H9 (cell line): Measurements from ENCODE around the gene TMC6. TPM values are rescaled to one million over a fixed set of nuclear protein-coding genes. Genes with fewer than 3 reads are reported as not detected.

Experiments
- DNase-seq: peaks from one replicate; pipeline ENCODE4 v3.0.0-alpha.2; 2017
- H2AFZ ChIP-seq: one replicate; pipeline ENCODE4 v1.6.1; 2013; ENCODE audit warnings: mild to moderate bottlenecking, low read length, control low read depth, moderate library complexity
- H2AK5ac ChIP-seq: 2 replicates; pipeline ENCODE4 v1.6.1; 2013; ENCODE audit warnings: low read length, control low read depth, mixed read lengths; ENCODE audit not compliant: insufficient read length
- H2BK120ac ChIP-seq: one replicate; pipeline ENCODE4 v1.6.1; 2013; ENCODE audit warnings: low read depth, mild to moderate bottlenecking, low read length, control low read depth, inconsistent platforms; ENCODE audit not compliant: poor library complexity, severe bottlenecking
- H2BK12ac ChIP-seq: 2 replicates; pipeline ENCODE4 v1.6.1; 2013; ENCODE audit warnings: low read length, control low read depth, mixed read lengths, low read depth; ENCODE audit not compliant: insufficient read length
- H2BK15ac ChIP-seq: 2 replicates; pipeline ENCODE4 v1.6.1; 2013; ENCODE audit warnings: low read depth, low read length, control low read depth
- H2BK20ac ChIP-seq: one replicate; pipeline ENCODE4 v1.6.1; 2013; ENCODE audit warnings: low read depth, mild to moderate bottlenecking, low read length, control low read depth, inconsistent platforms; ENCODE audit not compliant: poor library complexity, severe bottlenecking
- H2BK5ac ChIP-seq: 2 replicates; pipeline ENCODE4 v1.6.1; 2013; ENCODE audit warnings: low read length, control low read depth, mixed read lengths; ENCODE audit not compliant: insufficient read length
- H3K14ac ChIP-seq: 2 replicates; pipeline ENCODE4 v1.6.1; 2013; ENCODE audit warnings: low read length, control low read depth; ENCODE audit not compliant: insufficient read depth
- H3K18ac ChIP-seq: 2 replicates; pipeline ENCODE4 v1.6.1; 2013; ENCODE audit warnings: low read depth, mild to moderate bottlenecking, mixed read lengths, low read length, control low read depth; ENCODE audit not compliant: insufficient read length
- H3K23ac ChIP-seq: 2 replicates; pipeline ENCODE4 v1.6.1; 2013; ENCODE audit warnings: low read length, control low read depth, mixed read lengths, low read depth; ENCODE audit not compliant: insufficient read length
- H3K23me2 ChIP-seq: 2 replicates; pipeline ENCODE4 v1.6.1; 2013; ENCODE audit warnings: low read depth, mild to moderate bottlenecking, mixed read lengths, low read length, control low read depth; ENCODE audit not compliant: insufficient read length, poor library complexity, severe bottlenecking
- H3K27ac ChIP-seq: 2 replicates; pipeline ENCODE4 v1.5.1; 2013; ENCODE audit warnings: low read length, control low read depth, mixed read lengths, low read depth; ENCODE audit not compliant: insufficient read length
- H3K27me3 ChIP-seq: 2 replicates; pipeline ENCODE4 v1.6.1; 2013; ENCODE audit warnings: low read length, control low read depth, inconsistent platforms; ENCODE audit not compliant: insufficient read depth
- H3K4ac ChIP-seq: 2 replicates; pipeline ENCODE4 v1.6.1; 2013; ENCODE audit warnings: low read depth, mild to moderate bottlenecking, control low read depth, inconsistent platforms, low read length, moderate library complexity
- H3K4me1 ChIP-seq: 2 replicates; pipeline ENCODE4 v1.6.1; 2013; ENCODE audit warnings: low read length, control low read depth, inconsistent platforms; ENCODE audit not compliant: insufficient read depth
- H3K4me2 ChIP-seq: 2 replicates; pipeline ENCODE4 v1.6.1; 2013; ENCODE audit warnings: low read length, control low read depth, mixed read lengths; ENCODE audit not compliant: insufficient read length, insufficient read depth
- H3K56ac ChIP-seq: 2 replicates; pipeline ENCODE4 v1.6.1; 2013; ENCODE audit warnings: low read depth, mild to moderate bottlenecking, mixed read lengths, low read length, control low read depth; ENCODE audit not compliant: insufficient read length
- H3K79me1 ChIP-seq: 2 replicates; pipeline ENCODE4 v1.6.1; 2013; ENCODE audit warnings: low read depth, mild to moderate bottlenecking, moderate library complexity, low read length, control low read depth, inconsistent platforms; ENCODE audit not compliant: insufficient read depth, poor library complexity, severe bottlenecking
- H3K79me2 ChIP-seq: 2 replicates; pipeline ENCODE4 v1.6.1; 2013; ENCODE audit warnings: low read length, control low read depth, inconsistent platforms; ENCODE audit not compliant: insufficient read depth
- H3K9ac ChIP-seq: 2 replicates; pipeline ENCODE4 v1.6.1; 2013; ENCODE audit warnings: low read length, control low read depth, mixed read lengths; ENCODE audit not compliant: insufficient read length; ENCODE audit errors: extremely low read depth
- H3K9me3 ChIP-seq: one replicate; pipeline ENCODE4 v1.6.1; 2013; ENCODE audit warnings: low read depth, low read length, inconsistent platforms; ENCODE audit not compliant: control insufficient read depth
- H3T11ph ChIP-seq: one replicate; pipeline ENCODE4 v1.6.1; 2013; ENCODE audit warnings: mild to moderate bottlenecking, low read length, control low read depth, inconsistent platforms
- H4K20me1 ChIP-seq: one replicate; pipeline ENCODE4 v1.6.1; 2013; ENCODE audit not compliant: control insufficient read depth, insufficient read length, insufficient read depth
- H4K5ac ChIP-seq: 2 replicates; pipeline ENCODE4 v1.6.1; 2013; ENCODE audit warnings: low read depth, mild to moderate bottlenecking, mixed read lengths, low read length, control low read depth; ENCODE audit not compliant: insufficient read length
- H4K8ac ChIP-seq: replicated peaks from 2 replicates; pipeline ENCODE4 v1.6.1; 2013; ENCODE audit warnings: low read length, control low read depth, mixed read lengths, low read depth; ENCODE audit not compliant: insufficient read length
- H4K91ac ChIP-seq: 2 replicates; pipeline ENCODE4 v1.6.1; 2013; ENCODE audit warnings: low read depth, mild to moderate bottlenecking, moderate library complexity, mixed read lengths, low read length, control low read depth; ENCODE audit not compliant: insufficient read length
- H3K27ac Mint-ChIP-seq, 3 experiments: 2 replicates in 2 of 3; 3 replicates in 1 of 3; pipeline ENCODE4 v1.8.0; 2020 to 2021; ENCODE audit warnings: mixed read lengths in 3 of 3, mild to moderate bottlenecking in 1 of 3, moderate library complexity in 1 of 3
- H3K27me3 Mint-ChIP-seq: 2 replicates; pipeline ENCODE4 v1.8.0; 2021; ENCODE audit warnings: low read depth, mild to moderate bottlenecking, moderate library complexity, mixed read lengths
- H3K36me3 Mint-ChIP-seq, 3 experiments: 2 replicates in 2 of 3; 3 replicates in 1 of 3; pipeline ENCODE4 v1.8.0; 2020 to 2021; ENCODE audit warnings: low read depth in 3 of 3, mixed read lengths in 3 of 3; ENCODE audit not compliant: insufficient read depth in 1 of 3
- H3K4me1 Mint-ChIP-seq, 2 experiments: 2 replicates each; pipeline ENCODE4 v1.8.0; 2020; ENCODE audit warnings: mixed read lengths in 2 of 2
- H3K4me3 Mint-ChIP-seq, 2 experiments: 2 replicates in 1 of 2; 3 replicates in 1 of 2; pipeline ENCODE4 v1.8.0; 2020 to 2021; ENCODE audit warnings: mild to moderate bottlenecking in 2 of 2, mixed read lengths in 2 of 2, moderate library complexity in 1 of 2
- H3K9me3 Mint-ChIP-seq, 2 experiments: 2 replicates in 1 of 2; 3 replicates in 1 of 2; pipeline ENCODE4 v1.8.0; 2020; ENCODE audit warnings: mild to moderate bottlenecking in 2 of 2, mixed read lengths in 2 of 2, moderate library complexity in 1 of 2
- WGBS: extraction: QIAGEN DNeasy Blood & Tissue Kit; methylation state at CpG from one replicate; pipeline ENCODE4 v1.1.7; 2013; ENCODE audit warnings: missing lambda C conversion rate, low lambda C conversion rate, mixed read lengths; ENCODE audit not compliant: insufficient read length; ENCODE audit errors: extremely low coverage; 5-methylcytosine and 5-hydroxymethylcytosine counted together
- total RNA-seq: library from RNA; stranded (reverse); gene quantifications from 2 replicates; pipeline ENCODE4 v1.2.1, GENCODE V29; 2021
- TF ChIP-seq, protein P1 (sequence below): fragments of 200-600 bp; sonication (generic); conservative IDR thresholded peaks from 3 replicates; pipeline ENCODE4 v1.8.0; 2021; ENCODE audit warnings: antibody characterized with exemption, mild to moderate bottlenecking

The TMC6 gene
- total RNA-seq, 1 experiment from 2014 or later, result 86.8 TPM

DNA sequence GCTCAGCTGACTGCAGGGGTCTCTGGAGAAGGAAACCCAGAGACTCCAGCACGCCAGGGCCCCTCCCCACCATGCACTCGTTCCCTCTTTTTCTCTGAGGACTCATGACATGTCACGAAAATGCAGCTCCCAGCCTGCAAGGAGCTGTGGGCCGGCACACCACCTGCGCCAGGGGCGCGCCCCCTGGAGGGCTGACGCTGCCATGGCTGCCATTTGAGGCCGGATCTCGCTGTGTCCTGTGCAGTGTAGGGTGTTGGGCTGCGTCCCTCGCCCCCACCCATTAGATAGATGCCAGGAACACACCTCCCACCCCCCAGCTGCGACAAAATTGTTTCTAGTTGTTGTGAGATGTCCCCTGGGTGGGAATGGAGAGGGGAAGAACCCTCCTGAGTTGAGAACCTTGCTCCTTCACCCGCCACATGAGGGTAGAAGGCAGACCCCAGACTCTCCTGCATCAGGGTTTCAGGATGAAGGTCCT is 48.0 kb upstream of the TMC6 start:
- Mint-ChIP-seq H3K4me1 (peaks cover 26 to 41% of the 10 kb centered on the region in 2 experiments), H3K27me3 (no peaks in the 10 kb centered on the region; the same call in 1 of the 2 replicates), H3K9me3 (no peaks in the 10 kb centered on the region; a peak in 1 of 5 replicates), H3K36me3 (peaks cover 49 to 79% (median 73%) of the 10 kb centered on the region in 3 experiments), H3K27ac (peak overlapping the region in 1 of 3 experiments; percentile 57; a peak in 1 of 7 replicates), H3K4me3 (no peak overlapping the region)
- Histone ChIP-seq H3K9ac (no peak overlapping the region), H3K18ac (no peak overlapping the region), H2BK20ac (no peak overlapping the region), H2BK12ac (no peak overlapping the region), H2BK15ac (no peak overlapping the region), H4K5ac (no peak overlapping the region), H4K8ac (no peak overlapping the region), H3T11ph (no peak overlapping the region), H2BK5ac (no peak overlapping the region), H3K4me2 (no peak overlapping the region), H2BK120ac (no peak overlapping the region), H2AFZ (no peak overlapping the region), H3K9me3 (no peaks in the 10 kb centered on the region), H3K4ac (no peak overlapping the region), H3K27me3 (no peaks in the 10 kb centered on the region), H3K14ac (no peak overlapping the region), H4K91ac (no peak overlapping the region), H3K79me2 (no peaks in the 10 kb centered on the region), H4K20me1 (no peaks in the 10 kb centered on the region), H3K56ac (no peak overlapping the region), H3K23me2 (no peaks in the 10 kb centered on the region), H3K23ac (no peak overlapping the region), H3K79me1 (no peaks in the 10 kb centered on the region), H3K27ac (no peak overlapping the region), H3K4me1 (no peaks in the 10 kb centered on the region; the same call in 1 of the 2 replicates), H2AK5ac (no peak overlapping the region)
- DNase-seq, result peak; percentile 91
- TF ChIP-seq, protein P1, sequence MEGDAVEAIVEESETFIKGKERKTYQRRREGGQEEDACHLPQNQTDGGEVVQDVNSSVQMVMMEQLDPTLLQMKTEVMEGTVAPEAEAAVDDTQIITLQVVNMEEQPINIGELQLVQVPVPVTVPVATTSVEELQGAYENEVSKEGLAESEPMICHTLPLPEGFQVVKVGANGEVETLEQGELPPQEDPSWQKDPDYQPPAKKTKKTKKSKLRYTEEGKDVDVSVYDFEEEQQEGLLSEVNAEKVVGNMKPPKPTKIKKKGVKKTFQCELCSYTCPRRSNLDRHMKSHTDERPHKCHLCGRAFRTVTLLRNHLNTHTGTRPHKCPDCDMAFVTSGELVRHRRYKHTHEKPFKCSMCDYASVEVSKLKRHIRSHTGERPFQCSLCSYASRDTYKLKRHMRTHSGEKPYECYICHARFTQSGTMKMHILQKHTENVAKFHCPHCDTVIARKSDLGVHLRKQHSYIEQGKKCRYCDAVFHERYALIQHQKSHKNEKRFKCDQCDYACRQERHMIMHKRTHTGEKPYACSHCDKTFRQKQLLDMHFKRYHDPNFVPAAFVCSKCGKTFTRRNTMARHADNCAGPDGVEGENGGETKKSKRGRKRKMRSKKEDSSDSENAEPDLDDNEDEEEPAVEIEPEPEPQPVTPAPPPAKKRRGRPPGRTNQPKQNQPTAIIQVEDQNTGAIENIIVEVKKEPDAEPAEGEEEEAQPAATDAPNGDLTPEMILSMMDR, result peak; percentile 94
- whole genome bisulfite sequencing, result no CpG with 5 or more reads among the region's 14 CpGs
